Mesothelial cell of epicardium (in vitro differentiated cells): Measurements from ENCODE around the gene RGL3. TPM values are rescaled to one million over a fixed set of nuclear protein-coding genes. Genes with fewer than 3 reads are reported as not detected.

Experiments used
- DNase-seq, 2 experiments: peaks; one replicate each; pipeline ENCODE4 v3.0.0; 2021; ENCODE audit warnings: low spot score in 2 of 2; ENCODE audit not compliant: unreplicated experiment in 2 of 2
- H3K27ac Mint-ChIP-seq: 2 replicates; pipeline ENCODE4 v1.8.0; 2021; ENCODE audit warnings: mixed read lengths
- H3K27me3 Mint-ChIP-seq: 2 replicates; pipeline ENCODE4 v1.8.0; 2021; ENCODE audit warnings: low read depth, mixed read lengths
- H3K36me3 Mint-ChIP-seq: 2 replicates; pipeline ENCODE4 v1.8.0; 2021; ENCODE audit warnings: mixed read lengths
- H3K4me1 Mint-ChIP-seq: 2 replicates; pipeline ENCODE4 v1.8.0; 2021; ENCODE audit warnings: mixed read lengths
- H3K4me3 Mint-ChIP-seq: 2 replicates; pipeline ENCODE4 v1.8.0; 2021; ENCODE audit warnings: mild to moderate bottlenecking, moderate library complexity, mixed read lengths
- H3K9me3 Mint-ChIP-seq: 2 replicates; pipeline ENCODE4 v1.8.0; 2021; ENCODE audit warnings: mixed read lengths
- total RNA-seq: library from RNA; stranded (reverse); gene quantifications from 3 replicates; pipeline ENCODE4 v1.2.1, GENCODE V29; 2021
- TF ChIP-seq, protein P1 (sequence below): fragments of 200-600 bp; sonication (generic); IDR thresholded peaks from one replicate; pipeline ENCODE4 v1.5.0; 2021; ENCODE audit warnings: antibody characterized with exemption; ENCODE audit not compliant: unreplicated experiment

RGL3 gene
- total RNA-seq, 1 donor from 2014 or later = 80.8 TPM

DNA sequence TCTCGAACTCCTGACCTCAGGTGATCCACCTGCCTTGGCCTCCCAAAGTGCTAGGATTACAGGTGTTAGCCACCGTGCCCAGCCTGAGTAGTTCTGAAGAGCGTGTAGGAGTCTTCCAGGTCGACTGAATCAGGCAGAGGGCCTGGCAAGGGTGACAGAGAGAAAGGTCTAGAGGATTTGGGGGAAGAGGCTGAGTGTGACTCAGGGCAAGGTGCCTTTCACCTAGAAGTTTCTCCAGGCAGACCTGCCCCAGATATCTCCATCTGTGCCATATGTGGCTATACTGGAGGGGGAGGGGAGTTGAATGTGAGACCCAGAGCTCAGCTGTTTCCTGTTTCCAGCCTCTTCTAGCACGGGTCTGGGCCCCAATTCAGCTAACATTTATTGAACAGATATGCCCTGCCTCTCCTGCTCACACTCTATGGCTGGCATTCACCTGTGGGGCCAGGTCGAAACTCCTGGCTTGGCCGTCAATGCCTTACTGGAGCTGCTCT lies 71.5 kb downstream of the RGL3 start:
- Mint-ChIP-seq H3K36me3 (peaks cover 3% of the 10 kb centered on the region), H3K4me1 (peaks cover 23% of the 10 kb centered on the region), H3K27ac (peak overlapping the region; percentile 94), H3K9me3 (peaks cover 10% of the 10 kb centered on the region), H3K4me3 (peak overlapping the region; percentile 97), H3K27me3 (peaks cover 3% of the 10 kb centered on the region)
- DNase-seq = no peak
- TF ChIP-seq, protein P1, sequence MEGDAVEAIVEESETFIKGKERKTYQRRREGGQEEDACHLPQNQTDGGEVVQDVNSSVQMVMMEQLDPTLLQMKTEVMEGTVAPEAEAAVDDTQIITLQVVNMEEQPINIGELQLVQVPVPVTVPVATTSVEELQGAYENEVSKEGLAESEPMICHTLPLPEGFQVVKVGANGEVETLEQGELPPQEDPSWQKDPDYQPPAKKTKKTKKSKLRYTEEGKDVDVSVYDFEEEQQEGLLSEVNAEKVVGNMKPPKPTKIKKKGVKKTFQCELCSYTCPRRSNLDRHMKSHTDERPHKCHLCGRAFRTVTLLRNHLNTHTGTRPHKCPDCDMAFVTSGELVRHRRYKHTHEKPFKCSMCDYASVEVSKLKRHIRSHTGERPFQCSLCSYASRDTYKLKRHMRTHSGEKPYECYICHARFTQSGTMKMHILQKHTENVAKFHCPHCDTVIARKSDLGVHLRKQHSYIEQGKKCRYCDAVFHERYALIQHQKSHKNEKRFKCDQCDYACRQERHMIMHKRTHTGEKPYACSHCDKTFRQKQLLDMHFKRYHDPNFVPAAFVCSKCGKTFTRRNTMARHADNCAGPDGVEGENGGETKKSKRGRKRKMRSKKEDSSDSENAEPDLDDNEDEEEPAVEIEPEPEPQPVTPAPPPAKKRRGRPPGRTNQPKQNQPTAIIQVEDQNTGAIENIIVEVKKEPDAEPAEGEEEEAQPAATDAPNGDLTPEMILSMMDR = no peak

GRCh38 chr19:11346104-11346940 lies 72.8 kb downstream of the RGL3 start, which contains the start of the genes CCDC159 and TMEM205:
Gene CCDC159, plus strand, starts transcription at chr19:11346519. Its CDS starts 88 bp downstream, at chr19:11346607.
Gene TMEM205, minus strand, starts transcription at chr19:11346268. Its CDS starts 649 bp downstream, at chr19:11345619.
- peak; percentile 95 to 96 for DNase-seq
- peaks cover 10% of the 10 kb centered on the region for H3K9me3 Mint-ChIP-seq
- peaks cover 3% of the 10 kb centered on the region for H3K27me3 Mint-ChIP-seq
- TF ChIP-seq, protein P1 = no peak
- H3K36me3 Mint-ChIP-seq = peaks cover 6% of the 10 kb centered on the region
- H3K4me3 Mint-ChIP-seq = peak within 1 kb of the TSS; percentile 97
- H3K4me1 Mint-ChIP-seq = peaks cover 23% of the 10 kb centered on the region
- peak within 1 kb of the TSS; percentile 94 for H3K27ac Mint-ChIP-seq

DNA sequence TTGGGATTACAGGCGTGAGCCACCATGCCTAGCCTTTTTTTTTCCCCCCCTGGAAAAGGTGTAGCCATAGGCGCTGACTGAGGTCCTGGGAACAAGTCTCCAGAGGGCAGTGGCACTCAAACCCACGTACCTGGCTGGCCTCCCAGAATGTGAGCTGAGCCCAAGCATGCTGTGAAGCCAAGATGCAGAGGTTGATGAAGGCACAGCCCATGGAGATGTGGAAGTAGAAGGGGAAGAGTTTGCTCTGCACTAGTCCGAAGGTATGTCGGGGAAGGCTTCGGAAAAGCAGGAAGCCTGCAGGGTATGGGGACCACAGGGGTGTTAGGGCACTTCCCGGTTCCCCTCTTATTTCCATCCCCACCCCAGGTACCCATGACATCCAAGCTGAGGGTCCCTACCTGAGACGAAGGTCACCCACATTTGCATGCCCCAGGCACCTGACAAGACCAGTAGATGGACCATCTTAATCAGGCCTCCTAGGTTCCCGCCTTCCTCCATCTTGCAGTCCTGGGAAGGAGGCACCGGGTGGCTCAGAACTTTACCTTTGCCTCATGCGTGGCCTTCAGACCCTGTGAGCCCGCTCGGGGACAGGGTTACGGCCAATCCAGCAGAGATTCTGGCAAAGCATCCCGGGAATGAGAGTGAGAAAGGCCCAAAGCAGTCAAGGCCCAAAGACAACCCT lies 73.9 kb downstream of the RGL3 start:
- Mint-ChIP-seq H3K4me1 (peaks cover 23% of the 10 kb centered on the region), H3K36me3 (peaks cover 6% of the 10 kb centered on the region), H3K27ac (peak overlapping the region; percentile 94), H3K4me3 (peak overlapping the region; percentile 97), H3K27me3 (no peaks in the 10 kb centered on the region), H3K9me3 (peaks cover 10% of the 10 kb centered on the region)
- TF ChIP-seq, protein P1 = no peak
- DNase-seq = no peak

Other genes with a start within 250 kb of the RGL3 start
- 84.3 to 85.3 TPM (median 84.7 TPM) in 3 replicates for gene KANK2, start 221.8 kb downstream of the RGL3 start, total RNA-seq
- 0.25 to 0.84 TPM (median 0.29 TPM) in 3 replicates for gene ANGPTL8, start 179.7 kb downstream of the RGL3 start, total RNA-seq
- gene DOCK6, start 156.8 kb downstream of the RGL3 start, total RNA-seq = 64.0 to 66.4 TPM (median 65.1 TPM) in 3 replicates
- not detected in 3 replicates for gene TSPAN16, start 123.2 kb downstream of the RGL3 start, total RNA-seq
- 26.3 to 28.4 TPM (median 27.3 TPM) in 3 replicates for gene RAB3D, start 79.7 kb downstream of the RGL3 start, total RNA-seq
- gene TMEM205, start 73.0 kb downstream of the RGL3 start, total RNA-seq = 56.8 to 61.4 TPM (median 57.2 TPM) in 3 replicates
- gene CCDC159, start 72.8 kb downstream of the RGL3 start, total RNA-seq = 29.6 to 34.9 TPM (median 34.2 TPM) in 3 replicates
- 18.9 to 21.4 TPM (median 20.4 TPM) in 3 replicates for gene PLPPR2, start 63.9 kb downstream of the RGL3 start, total RNA-seq
- 2.7 to 2.9 TPM (median 2.8 TPM) in 3 replicates for gene SWSAP1, start 44.6 kb downstream of the RGL3 start, total RNA-seq
- 23.5 to 24.5 TPM (median 24.3 TPM) in 3 replicates for gene EPOR, start 35.0 kb downstream of the RGL3 start, total RNA-seq
- 0.95 to 1.7 TPM (median 1.4 TPM) in 3 replicates for gene ODAD3, start 15.8 kb upstream of the RGL3 start, total RNA-seq
- gene PRKCSH, start 16.3 kb upstream of the RGL3 start, total RNA-seq = 381 to 396 TPM (median 385 TPM) in 3 replicates
- gene ELAVL3, start 61.7 kb upstream of the RGL3 start, total RNA-seq = 0.07 to 0.63 TPM in 2 of 3 replicates, not detected in the other
- 13.9 to 16.5 TPM (median 15.4 TPM) in 3 replicates for gene ZNF653, start 86.5 kb upstream of the RGL3 start, total RNA-seq
- gene ECSIT, start 109.8 kb upstream of the RGL3 start, total RNA-seq = 32.1 to 34.4 TPM (median 32.2 TPM) in 3 replicates
- 27.7 to 30.1 TPM (median 29.6 TPM) in 3 replicates for gene CNN1, start 119.5 kb upstream of the RGL3 start, total RNA-seq
- 41.3 to 47.1 TPM (median 46.0 TPM) in 3 replicates for gene ELOF1, start 139.9 kb upstream of the RGL3 start, total RNA-seq
- 3.9 to 4.2 TPM (median 3.9 TPM) in 3 replicates for gene ACP5, start 158.3 kb upstream of the RGL3 start, total RNA-seq
- 28.6 to 29.9 TPM (median 29.8 TPM) in 3 replicates for gene ZNF627, start 178.2 kb upstream of the RGL3 start, total RNA-seq